Endothelial cell of umbilical vein (primary cell): ENCODE data around the gene WDR37. TPM values are rescaled to one million over a fixed set of nuclear protein-coding genes. Genes with fewer than 3 reads are reported as not detected.

Experiments used
- BruUV-seq: library from RNA; stranded (reverse); fragments of 400-500 nt; replicated peaks from 2 replicates; lab custom pipeline; 2021; lab: Mats Ljungman, UMichigan
- CTCF ChIA-PET: fragments of 300-600, 350-600 bp; sonication (Branson Sonifier 250); formaldehyde crosslinking; loops from one replicate; lab custom pipeline; 2021; ENCODE audit warnings: antibody characterized with exemption, inconsistent platforms; lab: Charles Lee
- POLR2A ChIA-PET: fragments of 300-600, 350-600 bp; sonication (Branson Sonifier 250); formaldehyde crosslinking; loops from one replicate; lab custom pipeline; 2021; ENCODE audit warnings: antibody characterized with exemption, inconsistent platforms; lab: Charles Lee
- DNase-seq: peaks from one replicate; pipeline ENCODE4 v3.0.0-alpha.2; 2011; ENCODE audit warnings: low read depth, low spot score
- FAIRE-seq: peaks from 2 replicates; lab custom pipeline; 2011; peaks lifted over from hg19 to GRCh38; lab: Jason Lieb, UNC
- H2AFZ ChIP-seq: 2 replicates; pipeline ENCODE4 v1.6.0; 2012; ENCODE audit warnings: low read depth, low read length, control low read depth, inconsistent platforms
- H3K27ac ChIP-seq: 2 replicates; pipeline ENCODE4 v1.5.1; 2011; ENCODE audit warnings: low read depth, mild to moderate bottlenecking, control low read depth, low read length, moderate library complexity; ENCODE audit not compliant: insufficient read depth
- H3K27me3 ChIP-seq, 2 experiments: 2 replicates each; pipeline versions ENCODE4 v1.6.0 to v1.6.1; 2011; ENCODE audit warnings: low read length in 2 of 2, mixed read lengths in 1 of 2; ENCODE audit not compliant: control insufficient read depth in 2 of 2, insufficient read depth in 2 of 2
- H3K36me3 ChIP-seq, 2 experiments: 2 replicates in 1 of 2; 3 replicates in 1 of 2; pipeline ENCODE4 v1.5.1; 2011; ENCODE audit warnings: low read length in 2 of 2, mild to moderate bottlenecking in 1 of 2, moderate library complexity in 1 of 2; ENCODE audit not compliant: control insufficient read depth in 2 of 2, insufficient read depth in 2 of 2; ENCODE audit errors: extremely low read depth in 1 of 2
- H3K4me1 ChIP-seq: 3 replicates; pipeline ENCODE4 v1.5.1; 2011; ENCODE audit warnings: mild to moderate bottlenecking, low read length; ENCODE audit not compliant: control insufficient read depth, insufficient read depth; ENCODE audit errors: extremely low read depth
- H3K4me2 ChIP-seq: 2 replicates; pipeline ENCODE4 v1.6.1; 2011; ENCODE audit warnings: low read length, control low read depth, mixed read lengths; ENCODE audit not compliant: insufficient read depth
- H3K4me3 ChIP-seq, 3 experiments: fragments of 200-600 bp in 1 of 3; sonication (generic), shearing (Covaris generic) in 1 of 3; replicated peaks in 1 of 3; 2 replicates each; pipeline ENCODE4 v1.5.1; 2011 to 2016; ENCODE audit warnings: control low read depth in 3 of 3, low read length in 3 of 3, mild to moderate bottlenecking in 2 of 3, inconsistent platforms in 1 of 3, low read depth in 1 of 3, moderate library complexity in 1 of 3; ENCODE audit not compliant: insufficient read depth in 1 of 3
- H3K79me2 ChIP-seq: 2 replicates; pipeline ENCODE4 v1.6.0; 2012; ENCODE audit warnings: low read length, inconsistent platforms; ENCODE audit not compliant: control insufficient read depth, insufficient read depth
- H3K9ac ChIP-seq: replicated peaks from 2 replicates; pipeline ENCODE3; 2011; ENCODE audit warnings: low read length, control low read depth; ENCODE audit not compliant: insufficient read depth; ENCODE audit errors: extremely low read depth
- H3K9me1 ChIP-seq: replicated peaks from 3 replicates; pipeline ENCODE4 v1.6.0; 2011; ENCODE audit warnings: mild to moderate bottlenecking, low read length; ENCODE audit not compliant: control insufficient read depth, insufficient read depth; ENCODE audit errors: extremely low read depth
- H3K9me3 ChIP-seq: replicated peaks from 2 replicates; pipeline ENCODE4 v1.5.1; 2012; ENCODE audit warnings: low read length, inconsistent platforms; ENCODE audit not compliant: control insufficient read depth, insufficient read depth
- H4K20me1 ChIP-seq: replicated peaks from 2 replicates; pipeline ENCODE3; 2011; ENCODE audit warnings: mild to moderate bottlenecking, low read length; ENCODE audit not compliant: control insufficient read depth, insufficient read depth; ENCODE audit errors: extremely low read depth
- CTCF ChIP-seq, 2 donors: IDR thresholded peaks; 1 replicate in 1 of 2; 2 replicates in 1 of 2; pipeline ENCODE4 v1.5.1; 2011; ENCODE audit warnings: low read length in 2 of 2, mild to moderate bottlenecking in 2 of 2, moderate library complexity in 2 of 2, control low read depth in 1 of 2, inconsistent platforms in 1 of 2, low read depth in 1 of 2; ENCODE audit not compliant: insufficient read depth in 1 of 2; ENCODE audit errors: extremely low read depth in 1 of 2
- EZH2 ChIP-seq: IDR thresholded peaks from 2 replicates; pipeline ENCODE4 v1.6.1; 2012; ENCODE audit warnings: borderline replicate concordance, low read depth, mild to moderate bottlenecking, moderate library complexity, low read length, inconsistent platforms; ENCODE audit not compliant: severe bottlenecking
- FOS ChIP-seq: IDR thresholded peaks from 2 replicates; pipeline ENCODE4 v1.6.1; 2011; ENCODE audit warnings: mild to moderate bottlenecking, low read length, moderate library complexity, borderline replicate concordance; ENCODE audit not compliant: insufficient read depth
- GATA2 ChIP-seq: IDR thresholded peaks from 2 replicates; pipeline ENCODE4 v1.7.0; 2011; ENCODE audit warnings: low read depth, mild to moderate bottlenecking, moderate library complexity, mixed read lengths, low read length; ENCODE audit not compliant: insufficient read length, insufficient read depth
- JUN ChIP-seq: IDR thresholded peaks from 2 replicates; pipeline ENCODE4 v1.6.1; 2011; ENCODE audit warnings: borderline replicate concordance, low read depth; ENCODE audit not compliant: insufficient read length, insufficient read depth
- MAX ChIP-seq: IDR thresholded peaks from 2 replicates; pipeline ENCODE4 v1.6.1; 2011; ENCODE audit not compliant: insufficient read depth, insufficient read length
- MYC ChIP-seq: IDR thresholded peaks from one replicate; pipeline ENCODE4 v1.6.1; 2011; ENCODE audit warnings: mild to moderate bottlenecking, low read depth, low read length
- POLR2A ChIP-seq: IDR thresholded peaks from 2 replicates; pipeline ENCODE4 v1.6.1; 2012; ENCODE audit warnings: low read depth, mild to moderate bottlenecking, control low read depth, low read length
- POLR2AphosphoS5 ChIP-seq: IDR thresholded peaks from 2 replicates; pipeline ENCODE4 v1.6.1; 2012; ENCODE audit warnings: low read depth, mild to moderate bottlenecking, control low read depth, low read length, moderate library complexity; ENCODE audit not compliant: insufficient read depth
- dilution Hi-C: fragments of 300-500 bp; cut with MboI; formaldehyde crosslinking; loops from one replicate; pipeline ENCODE4 v1.15.0; 2019; ENCODE audit warnings: low sequenced_read_pairs; ENCODE audit not compliant: extremely low pct_ligation_motif_present
- intact Hi-C: fragments of 100-400 bp; cut with micrococcal nuclease; formaldehyde crosslinking; loops from one replicate; pipeline ENCODE4 v1.10.0; 2022
- polyA plus RNA-seq, 4 experiments: library from polyadenylated mRNA; depleted of rRNA in 3 of 4; stranded (reverse) in 3 of 4; unstranded in 1 of 4; fragments of >200 nt; gene quantifications; 2 replicates each; pipeline versions ENCODE4 v1.2.1 to v1.2.3, GENCODE V29; 2011 to 2012; ENCODE audit warnings: missing spikeins in 1 of 4
- total RNA-seq: library from RNA; stranded (reverse); gene quantifications from 2 replicates; pipeline ENCODE4 v1.2.3, GENCODE V29; 2021

Gene WDR37
- total and polyA plus RNA-seq, 2 donors (not counting 3 experiments of a cell fraction or from before 2014, with no cell fraction given), result 21.7 to 25.5 TPM

- Histone ChIP-seq H2AFZ (no peak overlapping the region), H3K36me3 (peaks cover 0 to 17% of the 10 kb centered on the region in 2 experiments), H4K20me1 (no peaks in the 10 kb centered on the region), H3K9ac (no peak overlapping the region), H3K27me3 (no peaks in the 10 kb centered on the region), H3K27ac (no peak overlapping the region), H3K4me1 (no peaks in the 10 kb centered on the region), H3K4me2 (no peak overlapping the region), H3K9me1 (no peaks in the 10 kb centered on the region), H3K79me2 (no peaks in the 10 kb centered on the region), H3K9me3 (no peaks in the 10 kb centered on the region), H3K4me3 (no peak overlapping the region)
- dilution Hi-C loops (no loop called here), intact Hi-C loops (no loop called here)
- FAIRE-seq (no peak), DNase-seq (no peak)
- POLR2A ChIA-PET, result no interaction called here
- CTCF ChIA-PET, result no interaction called here
- TF ChIP-seq GATA2 (no peak), JUN (no peak), EZH2 (no peak), MAX (no peak), POLR2AphosphoS5 (no peak), FOS (no peak), MYC (no peak), CTCF (IDR thresholded peaks at IDR 0.05; ENCODE audit: extremely low read depth in 1 of 2, insufficient read depth in 1 of 2, low read depth in 1 of 2, low read length in 2 of 2) (no peak), POLR2A (no peak)
- no TSS peak for BruUV-seq
Measured at GRCh38 chr10:1130995-1131790, 75.0 kb downstream of the WDR37 start.
